ENCODE data around the gene ZCCHC13. TPM values are rescaled to one million over a fixed set of nuclear protein-coding genes. Genes with fewer than 3 reads are reported as not detected.
A peak's percentile ranks its signal among the peaks of the same experiment; 100 is the strongest.

The ZCCHC13 gene
- total and polyA plus RNA-seq, 9 of the 15 experiments (the other 6 are each of a cell fraction or from before 2014, with no cell fraction given): not detected

GRCh38 chrX:74293343-74293946 lies 10.5 kb upstream of the ZCCHC13 start (continued):
- no peak for TF ChIP-seq MAX (CRISPR knock-in tag; IDR thresholded peaks at IDR 0.05)
- peak; percentile 58; the same call in 1 of the 2 replicates for TF ChIP-seq ZBTB2 (IDR thresholded peaks at IDR 0.05)
- TF ChIP-seq E2F6 (IDR thresholded peaks at IDR 0.05; ENCODE audit: borderline replicate concordance in 1 of 2, extremely low read depth in 1 of 2, insufficient read depth in 1 of 2, insufficient read length in 1 of 2, low read depth in 1 of 2, low read length in 1 of 2, poor library complexity in 1 of 2, severe bottlenecking in 1 of 2): peak in 1 of 2 experiments; percentile 27
- TF ChIP-seq ZFX (CRISPR knock-in tag; IDR thresholded peaks at IDR 0.05): 0 out of 2 replicates have a peak, but pooled peaks have one; percentile 23
- no peak for TF ChIP-seq PPARD (CRISPR knock-in tag; IDR thresholded peaks at IDR 0.05)
- no peak for TF ChIP-seq POLR2B (IDR thresholded peaks at IDR 0.05; ENCODE audit: low read depth, partially characterized antibody)
- no peak for TF ChIP-seq RBFOX2 (IDR thresholded peaks at IDR 0.05; ENCODE audit: low read depth, low read length)
- TF ChIP-seq KAT7 (CRISPR knock-in tag; IDR thresholded peaks at IDR 0.05; ENCODE audit: borderline replicate concordance): no peak
- TF ChIP-seq SRF (CRISPR knock-in tag; IDR thresholded peaks at IDR 0.05): 0 out of 4 replicates have a peak, but pooled peaks of 1 of the 2 experiments have one; percentile 24
- TF ChIP-seq TRIM25 (IDR thresholded peaks at IDR 0.05; ENCODE audit: borderline replicate concordance): no peak
- TF ChIP-seq PATZ1 (CRISPR knock-in tag; IDR thresholded peaks at IDR 0.05; ENCODE audit: borderline replicate concordance): no peak
- TF ChIP-seq NR1H2 (CRISPR knock-in tag; IDR thresholded peaks at IDR 0.05): no peak
- no peak for TF ChIP-seq DLX4 (CRISPR knock-in tag; IDR thresholded peaks at IDR 0.05)
- TF ChIP-seq ZNF41 (CRISPR knock-in tag; conservative IDR thresholded peaks at IDR 0.05): no peak
- no peak for TF ChIP-seq EP300 (IDR thresholded peaks at IDR 0.05; ENCODE audit: low read length)
- TF ChIP-seq ZBTB9 (CRISPR knock-in tag; IDR thresholded peaks at IDR 0.05): no peak
- no peak for TF ChIP-seq NFXL1 (CRISPR knock-in tag; IDR thresholded peaks at IDR 0.05)
- no peak for TF ChIP-seq IFI16 (CRISPR knock-in tag; IDR thresholded peaks at IDR 0.05)
- peak; percentile 41; the same call in 1 of the 2 replicates for TF ChIP-seq POLR2A (conservative IDR thresholded peaks at IDR 0.05)

Data from K562 (cell line).